GM23248 (cell line): Measurements from ENCODE around the gene NHSL1.

Experiments
- EZH2 ChIP-seq: fragments of 200-600 bp; sonication (generic); IDR thresholded peaks from 2 replicates; pipeline ENCODE4 v1.6.1; 2018; ENCODE audit warnings: antibody characterized with exemption, mild to moderate bottlenecking; ENCODE audit not compliant: insufficient read depth, poor library complexity, severe bottlenecking
- EZH2phosphoT487 ChIP-seq: fragments of 200-600 bp; sonication (generic); IDR thresholded peaks from 2 replicates; pipeline ENCODE4 v1.6.1; 2018; ENCODE audit warnings: antibody characterized with exemption, moderate library complexity, mild to moderate bottlenecking, low read depth; ENCODE audit not compliant: insufficient read depth

GRCh38 chr6:138389551-138389950 lies 109.7 kb downstream of the NHSL1 start:
- TF ChIP-seq EZH2 (no peak), EZH2phosphoT487 (no peak)
